Left lung (tissue), 14 donors: Measurements from ENCODE around the gene UCHL5. TPM values are rescaled to one million over a fixed set of nuclear protein-coding genes. Genes with fewer than 3 reads are reported as not detected.

ENCODE experiments used
- ATAC-seq: fragments of 200-7000 bp; cut with Tn5 transposase; one replicate; pipeline ENCODE4 v1.9.1; 2020; ENCODE audit warnings: moderate library complexity
- DNase-seq, 4 donors: peaks; one replicate each; pipeline ENCODE4 v3.0.0-alpha.2; 2013 to 2020
- H3K27ac ChIP-seq, 2 donors: fragments of 200-600 bp; sonication (generic) in 1 of 2; one replicate each; pipeline versions ENCODE4 v1.5.0 to v1.8.0; 2020 to 2021
- H3K27me3 ChIP-seq, 2 donors: fragments of 200-600 bp; sonication (generic) in 1 of 2; one replicate each; pipeline versions ENCODE4 v1.5.0 to v1.8.0; 2020 to 2021
- H3K36me3 ChIP-seq, 2 donors: fragments of 200-600 bp; sonication (generic) in 1 of 2; one replicate each; pipeline versions ENCODE4 v1.5.0 to v1.8.0; 2020 to 2021
- H3K4me1 ChIP-seq, 2 donors: fragments of 200-600 bp; one replicate each; pipeline ENCODE4 v1.8.0; 2021
- H3K4me3 ChIP-seq, 2 donors: fragments of 200-600 bp; sonication (generic) in 1 of 2; one replicate each; pipeline versions ENCODE4 v1.5.0 to v1.8.0; 2020 to 2021; ENCODE audit warnings: mild to moderate bottlenecking in 1 of 2
- H3K9me3 ChIP-seq, 2 donors: fragments of 200-600 bp; sonication (generic) in 1 of 2; one replicate each; pipeline versions ENCODE4 v1.5.0 to v1.8.0; 2020 to 2021
- intact Hi-C, 2 donors: fragments of 100-400 bp; cut with DNase I; formaldehyde crosslinking; loops; one replicate each; pipeline versions ENCODE4 v1.11.2 to v1.14.2; 2022
- long read RNA-seq, 12 donors: library from polyadenylated mRNA in 2 of 12; unstranded in 2 of 12; transcript quantifications; one replicate each; pipeline ENCODE4 v2.0.0 and lab custom pipeline, GENCODE V29; 2019 to 2026
- polyA plus RNA-seq, 6 donors: library from polyadenylated mRNA; unstranded; fragments of 120-200 nt; gene quantifications; one replicate each; pipeline ENCODE4 v1.2.1, GENCODE V29; 2013; ENCODE audit not compliant: insufficient read length in 6 of 6
- total RNA-seq, 2 donors: library from RNA; stranded (reverse); fragmentation: NEBNext Ultra II Directional; extraction: Animal tissue kit (Norgen Biotek cat#: 25700); gene quantifications; one replicate each; pipeline ENCODE4 v1.2.1, GENCODE V29; 2021
- TF ChIP-seq, protein P1 (sequence below), 2 donors: fragments of 200-600 bp; sonication (generic) in 1 of 2; IDR thresholded peaks; one replicate each; pipeline versions ENCODE4 v1.5.0 to v1.8.0; 2021; ENCODE audit warnings: antibody characterized with exemption in 2 of 2
- donor health status: DM: no; HTN: yes; CAD: no.
- donor health status: DM: no; HTN: no; CAD: no.

Gene UCHL5, protein sequence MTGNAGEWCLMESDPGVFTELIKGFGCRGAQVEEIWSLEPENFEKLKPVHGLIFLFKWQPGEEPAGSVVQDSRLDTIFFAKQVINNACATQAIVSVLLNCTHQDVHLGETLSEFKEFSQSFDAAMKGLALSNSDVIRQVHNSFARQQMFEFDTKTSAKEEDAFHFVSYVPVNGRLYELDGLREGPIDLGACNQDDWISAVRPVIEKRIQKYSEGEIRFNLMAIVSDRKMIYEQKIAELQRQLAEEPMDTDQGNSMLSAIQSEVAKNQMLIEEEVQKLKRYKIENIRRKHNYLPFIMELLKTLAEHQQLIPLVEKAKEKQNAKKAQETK
- 10 to 100 TPM; 27.9 to 38.7 TPM for total RNA-seq
- 10 to 100 TPM; 42.3 to 48.7 (median 46.7) TPM for polyA plus RNA-seq
- long read RNA-seq, donor 1, full-length matches to known transcripts = 9 of 50 reads
- long read RNA-seq, donor 1, partial matches to known transcripts = 31 of 50 reads
- long read RNA-seq, donor 1, other reads (novel, unspliced or antisense) = 10 of 50 reads
- long read RNA-seq, donor 2, partial matches to known transcripts = 0 of 2 reads
- long read RNA-seq, donor 2, other reads (novel, unspliced or antisense) = 0 of 2 reads
- long read RNA-seq, donor 3, full-length matches to known transcripts = 11 of 19 reads
- long read RNA-seq, donor 3, partial matches to known transcripts = 0 of 19 reads
- long read RNA-seq, donor 3, other reads (novel, unspliced or antisense) = 8 of 19 reads
- long read RNA-seq, donor 4, partial matches to known transcripts = 3 of 8 reads
- long read RNA-seq, donor 4, other reads (novel, unspliced or antisense) = 4 of 8 reads
- long read RNA-seq, donor 5, partial matches to known transcripts = 22 of 32 reads
- long read RNA-seq, donor 5, other reads (novel, unspliced or antisense) = 7 of 32 reads
- long read RNA-seq, donor 6, full-length matches to known transcripts = 6 of 6 reads
- long read RNA-seq, donor 6, partial matches to known transcripts = 0 of 6 reads
- long read RNA-seq, donor 6, other reads (novel, unspliced or antisense) = 0 of 6 reads
- long read RNA-seq, donor 7, full-length matches to known transcripts = 3 of 3 reads
- long read RNA-seq, donor 7, partial matches to known transcripts = 0 of 3 reads
- long read RNA-seq, donor 7, other reads (novel, unspliced or antisense) = 0 of 3 reads
- long read RNA-seq, donor 8, full-length matches to known transcripts = 3 of 3 reads
- long read RNA-seq, donor 8, partial matches to known transcripts = 0 of 3 reads
- long read RNA-seq, donor 8, other reads (novel, unspliced or antisense) = 0 of 3 reads
- long read RNA-seq, donor 9 = 0 reads
- long read RNA-seq, donor 10, full-length matches to known transcripts = 4 of 14 reads
- long read RNA-seq, donor 10, partial matches to known transcripts = 9 of 14 reads
- long read RNA-seq, donor 10, other reads (novel, unspliced or antisense) = 1 of 14 reads
- long read RNA-seq, donor 11, full-length matches to known transcripts = 14 of 61 reads
- long read RNA-seq, donor 11, partial matches to known transcripts = 35 of 61 reads
- long read RNA-seq, donor 11, other reads (novel, unspliced or antisense) = 12 of 61 reads
- long read RNA-seq, donor 12, full-length matches to known transcripts = 9 of 9 reads
- long read RNA-seq, donor 12, partial matches to known transcripts = 0 of 9 reads
- long read RNA-seq, donor 12, other reads (novel, unspliced or antisense) = 0 of 9 reads

DNA sequence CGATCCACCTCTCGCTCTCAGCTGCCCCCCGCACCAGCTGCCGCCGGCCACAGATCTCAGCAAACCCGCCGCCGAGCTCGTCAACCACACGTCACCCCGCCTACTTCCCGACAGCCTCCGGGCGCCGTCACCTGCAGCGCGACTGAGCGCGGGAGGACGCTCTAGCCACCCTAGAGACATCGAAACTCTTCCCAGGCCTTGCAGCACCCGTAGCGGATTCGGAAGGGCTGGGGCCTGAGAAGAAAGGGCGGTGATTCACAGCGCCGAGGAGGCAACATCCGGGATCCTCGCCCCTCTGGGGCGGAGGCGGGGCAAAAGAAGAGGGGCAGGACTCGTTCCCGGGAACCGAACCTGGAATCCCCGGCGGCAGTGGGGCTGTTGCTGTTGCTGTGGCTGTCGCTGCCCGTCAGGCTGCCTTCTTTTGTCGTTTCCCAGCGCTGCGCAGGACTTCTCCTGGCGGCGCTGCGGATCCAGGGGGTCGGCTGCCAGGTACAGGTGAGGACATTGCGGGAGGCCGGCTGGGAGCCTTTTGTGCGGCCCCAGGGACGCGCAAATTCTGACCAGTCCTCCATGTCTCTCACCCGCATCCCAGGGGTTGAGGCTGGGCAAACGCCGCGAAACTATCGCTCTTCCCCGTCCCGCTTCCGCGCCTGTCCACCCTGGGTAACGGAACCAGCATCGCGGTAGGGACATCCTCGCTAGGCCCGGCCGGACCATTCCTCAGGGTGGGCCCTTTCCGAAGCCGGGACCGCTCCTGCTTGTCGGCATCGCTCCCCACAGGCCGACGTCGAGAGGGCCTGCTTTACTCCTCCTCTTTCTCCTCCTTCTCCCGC, at the start of gene UCHL5, which contains the start of gene RO60:
UCHL5 (minus strand) TSS at position 79 of the 833 bp plus-strand sequence. CDS start 100 bp downstream, outside the sequence.
RO60 (plus strand) TSS at position 331 of the 833 bp plus-strand sequence. CDS start 9,443 bp downstream, outside the sequence.
- Histone ChIP-seq H3K36me3 (no peaks in the 10 kb centered on the region), H3K27ac (peak within 1 kb of the TSS; percentile 93), H3K4me1 (peaks cover 11 to 44% of the 10 kb centered on the region in 2 donors), H3K4me3 (peak within 1 kb of the TSS; percentile 72 to 75), H3K27me3 (no peaks in the 10 kb centered on the region), H3K9me3 (no peaks in the 10 kb centered on the region)
- peak; percentile 96 for ATAC-seq
- TF ChIP-seq, protein P1, sequence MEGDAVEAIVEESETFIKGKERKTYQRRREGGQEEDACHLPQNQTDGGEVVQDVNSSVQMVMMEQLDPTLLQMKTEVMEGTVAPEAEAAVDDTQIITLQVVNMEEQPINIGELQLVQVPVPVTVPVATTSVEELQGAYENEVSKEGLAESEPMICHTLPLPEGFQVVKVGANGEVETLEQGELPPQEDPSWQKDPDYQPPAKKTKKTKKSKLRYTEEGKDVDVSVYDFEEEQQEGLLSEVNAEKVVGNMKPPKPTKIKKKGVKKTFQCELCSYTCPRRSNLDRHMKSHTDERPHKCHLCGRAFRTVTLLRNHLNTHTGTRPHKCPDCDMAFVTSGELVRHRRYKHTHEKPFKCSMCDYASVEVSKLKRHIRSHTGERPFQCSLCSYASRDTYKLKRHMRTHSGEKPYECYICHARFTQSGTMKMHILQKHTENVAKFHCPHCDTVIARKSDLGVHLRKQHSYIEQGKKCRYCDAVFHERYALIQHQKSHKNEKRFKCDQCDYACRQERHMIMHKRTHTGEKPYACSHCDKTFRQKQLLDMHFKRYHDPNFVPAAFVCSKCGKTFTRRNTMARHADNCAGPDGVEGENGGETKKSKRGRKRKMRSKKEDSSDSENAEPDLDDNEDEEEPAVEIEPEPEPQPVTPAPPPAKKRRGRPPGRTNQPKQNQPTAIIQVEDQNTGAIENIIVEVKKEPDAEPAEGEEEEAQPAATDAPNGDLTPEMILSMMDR (IDR thresholded peaks at IDR 0.05) = no peak
- intact Hi-C loops = no loop called here
- DNase-seq = peak; percentile 94 to 98 (median 98)

DNA sequence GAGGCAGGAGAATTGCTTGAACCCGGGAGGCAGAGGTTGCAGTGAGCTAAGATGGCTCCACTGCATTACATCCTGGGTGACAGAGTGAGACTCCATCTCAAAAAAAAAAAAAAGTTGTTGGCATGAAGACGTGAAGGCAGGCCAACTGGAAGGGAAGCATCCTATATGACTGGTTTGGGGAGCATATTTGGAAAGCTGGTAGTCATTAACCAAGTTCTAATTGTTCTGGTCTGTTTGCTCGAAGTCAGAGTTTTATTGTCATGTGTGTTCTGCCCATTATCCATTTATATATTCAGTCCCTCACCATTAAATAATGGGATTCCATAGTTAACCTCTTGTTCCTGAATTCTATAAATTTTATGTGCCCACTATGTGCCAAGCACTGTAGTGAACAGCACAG, 49.3 kb upstream of the UCHL5 start:
- H3K4me1 ChIP-seq = peaks cover 5 to 31% of the 10 kb centered on the region in 2 donors
- no peak for ATAC-seq
- intact Hi-C loops = no loop called here

DNA sequence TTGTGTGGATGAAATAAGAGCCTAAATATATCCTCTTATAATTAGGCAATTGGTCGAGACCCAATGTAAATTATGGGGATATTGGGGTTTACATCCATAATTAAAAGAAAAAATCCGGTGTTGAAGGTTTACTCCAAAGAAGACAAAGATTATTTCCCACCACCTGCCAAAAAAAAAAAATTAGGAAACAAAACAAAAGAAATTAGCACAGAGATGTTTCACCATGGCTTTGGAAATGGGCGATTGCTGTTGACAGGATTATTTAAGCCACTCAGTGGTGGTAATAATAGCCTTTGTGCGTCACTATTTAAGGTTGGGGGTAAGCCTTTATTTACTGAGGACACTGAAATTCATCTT, 46.6 kb upstream of the UCHL5 start:
- Histone ChIP-seq H3K27ac (peak overlapping the region; percentile 92 to 96), H3K4me3 (peak overlapping the region; percentile 91 to 97), H3K4me1 (peaks cover 5 to 21% of the 10 kb centered on the region in 2 donors), H3K36me3 (peaks cover 0 to 1% of the 10 kb centered on the region in 2 donors), H3K9me3 (no peaks in the 10 kb centered on the region), H3K27me3 (no peaks in the 10 kb centered on the region)
- TF ChIP-seq, protein P1 (IDR thresholded peaks at IDR 0.05) = no peak
- no peak for ATAC-seq
- no peak for DNase-seq
- intact Hi-C loops = no loop called here

More for the DNA sequence above, 49.3 kb upstream of the UCHL5 start:
- no peak for DNase-seq
- no peak overlapping the region for H3K4me3 ChIP-seq
- no peak overlapping the region for H3K27ac ChIP-seq
- no peaks in the 10 kb centered on the region for H3K27me3 ChIP-seq
- H3K9me3 ChIP-seq = no peaks in the 10 kb centered on the region
- TF ChIP-seq, protein P1 (IDR thresholded peaks at IDR 0.05) = no peak
- H3K36me3 ChIP-seq = no peaks in the 10 kb centered on the region
